NCI-H128 (cell line): Measurements from ENCODE around the gene TEC.

ENCODE experiments used
- DNase-seq: peaks from one replicate; lab custom pipeline; 2025; ENCODE audit not compliant: unreplicated experiment; lab: John Stamatoyannopoulos, UW

The TEC gene

GRCh38 chr4:48269861-48270522, 354 bp upstream of the TEC start:
- DNase-seq = peak; percentile 12

GRCh38 chr4:48267574-48267973, 2.1 kb downstream of the TEC start:
- DNase-seq = no peak

GRCh38 chr4:48266781-48267180, 2.9 kb downstream of the TEC start:
- no peak for DNase-seq

GRCh38 chr4:48262926-48263325, 6.7 kb downstream of the TEC start:
- no peak for DNase-seq

- no peak for DNase-seq
Measured at GRCh38 chr4:48262484-48262883, 7.2 kb downstream of the TEC start.

GRCh38 chr4:48261281-48261680, 8.4 kb downstream of the TEC start:
- no peak for DNase-seq

GRCh38 chr4:48259748-48260147, 9.9 kb downstream of the TEC start:
- no peak for DNase-seq

GRCh38 chr4:48258845-48259397, 10.7 kb downstream of the TEC start:
- no peak for DNase-seq

- no peak for DNase-seq
Measured at GRCh38 chr4:48255959-48256342, 13.7 kb downstream of the TEC start.

- DNase-seq = no peak
Measured at GRCh38 chr4:48255072-48255958, 14.3 kb downstream of the TEC start.

- DNase-seq = no peak
Measured at GRCh38 chr4:48254381-48255071, 15.1 kb downstream of the TEC start.

GRCh38 chr4:48252313-48252712, 17.3 kb downstream of the TEC start:
- DNase-seq = no peak

GRCh38 chr4:48250980-48251379, 18.7 kb downstream of the TEC start:
- DNase-seq = no peak

GRCh38 chr4:48250343-48250742, 19.3 kb downstream of the TEC start:
- no peak for DNase-seq

GRCh38 chr4:48249378-48249777, 20.3 kb downstream of the TEC start:
- DNase-seq = no peak

GRCh38 chr4:48248559-48248953, 21.1 kb downstream of the TEC start:
- no peak for DNase-seq

GRCh38 chr4:48247878-48248558, 21.6 kb downstream of the TEC start:
- no peak for DNase-seq

GRCh38 chr4:48247142-48247877, 22.3 kb downstream of the TEC start:
- no peak for DNase-seq

- no peak for DNase-seq
Measured at GRCh38 chr4:48244665-48245064, 25.0 kb downstream of the TEC start.

GRCh38 chr4:48243887-48244286, 25.8 kb downstream of the TEC start:
- no peak for DNase-seq
